Hematopoietic multipotent progenitor cell treated with erythropoietin and hydrocortisone succinate and interleukin-3 and kit ligand, for 6 days (in vitro differentiated cells): Measurements from ENCODE around the gene ATP6V1C2.
A peak's percentile ranks its signal among the peaks of the same experiment; 100 is the strongest.
"Not testable (repeated sequence)": the region's sequence is repeated elsewhere in the genome, so short reads cannot be mapped to it uniquely, and the experiment has no call there.

Experiments
- DNase-seq: peaks from one replicate; pipeline ENCODE4 v3.0.0-alpha.2; 2015

The ATP6V1C2 gene

DNA sequence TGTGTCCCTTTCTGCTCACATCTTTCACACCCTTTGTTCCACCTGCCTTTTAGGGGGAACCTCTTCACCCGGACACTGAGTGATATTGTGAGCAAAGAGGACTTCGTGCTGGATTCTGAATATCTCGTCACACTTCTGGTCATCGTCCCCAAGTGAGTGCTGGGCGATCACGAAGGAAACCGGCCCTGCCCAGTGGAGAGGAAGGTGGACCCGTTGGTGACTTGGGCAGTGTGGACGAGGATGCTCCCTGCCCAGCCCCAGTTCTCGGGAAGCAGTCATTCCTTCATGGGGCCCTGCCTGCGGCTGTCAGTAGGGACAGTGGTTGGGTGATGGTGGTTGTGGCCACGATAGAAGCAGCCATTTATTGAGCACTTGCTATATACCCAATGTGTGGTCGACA, 50.4 kb downstream of the ATP6V1C2 start:
- DNase-seq, result no peak

DNA sequence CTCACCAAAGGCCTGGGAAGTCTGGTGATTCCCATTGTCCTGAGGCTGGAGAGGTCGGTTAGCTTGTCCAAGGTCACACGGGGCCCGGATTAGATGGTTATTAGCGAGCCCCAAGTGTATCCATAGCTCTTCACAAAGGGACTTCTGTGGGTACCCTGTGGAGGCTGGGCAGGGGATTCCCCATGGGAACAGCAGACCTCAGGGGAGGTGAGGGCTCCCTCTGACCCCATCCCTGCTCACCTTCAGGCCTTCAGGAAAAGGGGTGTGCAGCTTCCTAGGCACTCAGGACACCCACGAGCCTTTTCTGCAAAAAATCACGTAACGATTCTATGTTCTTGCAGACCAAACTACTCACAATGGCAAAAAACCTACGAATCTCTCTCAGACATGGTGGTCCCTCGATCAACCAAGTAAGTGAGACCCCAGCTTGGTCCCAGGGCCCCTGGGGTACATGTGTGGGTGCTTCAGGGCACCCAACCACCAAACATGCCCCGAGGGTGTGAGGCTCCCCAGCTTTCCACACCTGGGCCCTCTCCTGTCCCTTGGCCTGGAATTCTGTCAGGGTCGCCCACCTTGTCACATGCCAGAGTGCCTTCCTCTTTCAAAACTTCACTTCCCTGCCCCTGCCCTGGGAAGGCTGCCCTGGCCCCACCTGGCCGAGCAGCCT, 50.9 kb downstream of the ATP6V1C2 start:
- DNase-seq, result no peak

DNA sequence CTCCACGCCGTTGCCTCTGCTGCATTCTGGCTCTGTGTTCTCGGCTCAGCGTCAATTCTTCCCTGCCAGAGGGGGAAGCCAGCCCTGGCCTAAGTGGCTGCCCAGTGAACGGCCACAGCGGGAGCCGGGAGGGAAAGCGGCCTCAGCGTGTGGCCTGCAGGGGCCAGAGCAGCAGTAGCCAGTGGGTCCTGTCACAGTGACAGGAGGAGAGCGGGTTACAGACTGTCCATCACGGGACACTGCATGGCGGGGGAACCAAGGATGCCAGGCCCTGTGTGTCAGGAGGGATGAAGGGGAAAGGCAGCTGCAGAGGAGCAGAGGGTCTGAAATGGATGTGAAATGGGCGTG, 51.4 kb downstream of the ATP6V1C2 start:
- no peak for DNase-seq

DNA sequence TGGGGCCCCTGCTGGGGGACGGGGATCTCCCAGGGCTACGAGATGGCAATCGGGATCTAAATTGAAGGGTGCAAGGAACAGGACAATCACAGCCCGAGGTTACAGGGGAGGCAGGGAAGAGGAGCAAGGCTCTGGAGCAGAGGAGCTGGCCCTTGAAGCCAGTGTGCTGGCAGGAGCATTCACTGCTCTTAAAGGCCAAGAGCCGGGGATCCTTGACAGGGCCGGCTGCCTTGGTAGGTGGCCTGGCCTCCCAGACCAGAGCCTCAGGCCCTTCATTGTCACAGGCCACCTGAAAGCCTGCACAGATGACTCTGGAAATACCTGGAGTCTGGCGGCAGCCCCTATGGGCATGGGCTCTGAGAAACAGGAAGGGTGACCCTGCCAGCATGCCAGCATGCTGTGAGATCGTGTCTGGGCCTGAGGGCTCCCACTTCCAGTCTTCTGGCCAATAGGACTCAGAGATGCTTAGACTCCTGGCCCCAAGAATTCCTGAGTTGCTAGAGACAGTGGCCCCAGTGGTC, 52.5 kb downstream of the ATP6V1C2 start:
- no peak for DNase-seq

DNA sequence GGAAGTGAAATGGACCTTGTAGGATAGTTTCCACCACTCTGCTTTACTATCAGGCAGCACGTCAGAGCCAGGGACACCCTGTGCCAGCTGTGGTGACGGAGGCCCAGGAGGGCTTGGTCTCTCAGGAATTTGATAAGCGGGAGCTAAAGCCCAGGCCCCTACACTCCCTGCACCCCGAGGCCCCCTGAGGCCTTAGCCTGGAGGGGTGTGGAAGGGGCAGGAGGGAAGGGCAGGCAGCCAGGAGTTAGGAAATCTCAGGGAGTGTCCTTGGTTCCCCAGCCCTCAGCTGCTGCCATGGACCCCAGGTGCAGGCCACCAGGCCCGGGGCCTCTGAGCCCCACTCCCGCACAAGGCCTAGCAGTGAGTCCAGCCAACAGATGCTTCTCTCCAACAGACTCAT, 53.0 kb downstream of the ATP6V1C2 start:
- DNase-seq, result no peak

DNA sequence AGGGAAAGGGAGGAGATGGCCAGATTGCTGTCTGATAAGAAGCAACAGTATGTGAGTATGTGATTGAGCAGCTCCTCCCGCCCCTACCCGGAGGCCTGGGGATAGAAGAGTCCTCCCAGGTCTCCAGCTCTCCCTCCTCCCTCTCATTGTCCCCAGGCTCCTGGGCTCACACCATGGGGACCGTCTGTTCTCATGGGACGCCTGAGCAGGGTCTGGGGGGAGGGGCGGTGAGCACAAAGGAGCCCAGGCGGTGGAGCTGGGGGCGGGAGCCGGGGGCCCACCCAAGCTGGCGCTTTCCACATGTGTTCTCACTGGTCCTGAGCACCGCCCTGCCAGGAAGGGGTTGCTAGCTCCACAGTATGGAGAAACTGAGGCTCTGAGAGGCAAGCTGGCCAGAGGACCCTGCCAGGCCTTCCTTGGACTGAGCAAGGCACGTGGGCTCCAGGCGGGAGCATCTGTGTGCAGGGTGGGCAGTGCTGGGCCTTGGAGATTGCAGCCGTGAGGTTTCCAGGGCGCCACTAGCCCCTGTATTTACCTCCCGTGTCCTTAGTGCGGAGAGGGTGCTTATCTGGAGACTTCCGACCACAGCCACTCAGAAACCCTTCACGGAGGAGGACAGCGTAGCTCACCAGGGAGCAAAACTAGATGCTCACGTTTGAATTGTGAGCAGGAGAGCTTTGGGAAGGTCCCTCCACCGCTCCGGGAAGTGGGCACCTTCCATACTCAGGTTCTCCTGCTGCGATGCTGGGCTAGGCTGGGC, 53.8 kb downstream of the ATP6V1C2 start:
- DNase-seq, result no peak

DNA sequence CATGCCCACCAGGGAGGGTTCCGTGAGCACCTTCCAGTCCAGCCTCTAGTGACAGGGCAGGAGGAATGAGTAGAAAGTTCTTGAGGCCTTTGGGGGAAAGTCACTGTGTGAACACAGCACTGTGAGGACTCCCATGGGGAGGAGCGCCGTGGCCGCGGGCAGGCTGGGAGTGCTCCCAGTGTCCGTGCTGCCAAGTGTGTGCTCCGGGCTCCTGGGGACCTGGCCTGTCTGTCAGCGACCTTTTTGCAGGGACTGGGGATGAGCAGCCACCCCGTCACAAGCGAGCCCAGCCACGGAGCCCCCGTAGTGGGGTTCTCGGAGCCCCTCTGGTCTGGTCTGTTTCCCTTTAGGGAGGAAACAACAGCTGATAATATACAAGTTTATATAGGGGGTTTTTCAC, 54.4 kb downstream of the ATP6V1C2 start:
- no peak for DNase-seq

DNA sequence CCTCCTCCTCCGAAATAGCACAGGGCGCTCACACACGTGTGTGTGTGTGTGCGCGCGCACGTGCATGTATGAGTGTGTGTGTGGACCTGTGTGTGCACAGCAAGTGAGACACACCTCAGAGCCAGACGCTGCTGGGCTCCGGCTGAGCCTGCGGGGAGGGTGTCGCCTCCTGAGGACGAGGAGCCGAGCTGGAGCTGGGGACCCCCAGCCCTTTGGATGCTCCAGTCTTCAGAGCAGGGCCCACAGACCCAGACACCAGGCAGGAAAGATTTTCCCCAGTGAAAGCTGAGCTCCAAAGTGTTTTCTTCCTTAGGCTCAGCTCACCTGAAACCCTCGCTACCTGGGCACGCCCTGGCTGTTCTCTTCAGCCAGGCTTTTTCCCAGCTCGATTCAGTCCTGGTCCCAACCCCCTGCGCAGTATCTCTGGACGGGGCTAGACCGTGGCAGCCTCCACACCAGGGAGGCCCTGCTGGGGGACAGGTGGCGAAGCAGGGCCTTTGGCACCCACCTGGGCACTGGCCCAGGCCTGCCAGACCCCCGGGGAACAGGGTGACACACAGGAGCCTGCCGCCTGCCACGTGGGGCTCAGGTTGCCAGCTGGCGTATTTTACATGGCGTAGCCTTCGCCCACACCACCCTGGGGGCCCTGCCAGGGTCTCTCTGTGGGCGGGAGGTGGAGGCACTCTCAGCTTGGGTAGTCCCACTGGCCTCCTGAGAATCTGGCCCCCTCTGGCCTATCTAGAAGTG, 55.0 kb downstream of the ATP6V1C2 start:
- no peak for DNase-seq

DNA sequence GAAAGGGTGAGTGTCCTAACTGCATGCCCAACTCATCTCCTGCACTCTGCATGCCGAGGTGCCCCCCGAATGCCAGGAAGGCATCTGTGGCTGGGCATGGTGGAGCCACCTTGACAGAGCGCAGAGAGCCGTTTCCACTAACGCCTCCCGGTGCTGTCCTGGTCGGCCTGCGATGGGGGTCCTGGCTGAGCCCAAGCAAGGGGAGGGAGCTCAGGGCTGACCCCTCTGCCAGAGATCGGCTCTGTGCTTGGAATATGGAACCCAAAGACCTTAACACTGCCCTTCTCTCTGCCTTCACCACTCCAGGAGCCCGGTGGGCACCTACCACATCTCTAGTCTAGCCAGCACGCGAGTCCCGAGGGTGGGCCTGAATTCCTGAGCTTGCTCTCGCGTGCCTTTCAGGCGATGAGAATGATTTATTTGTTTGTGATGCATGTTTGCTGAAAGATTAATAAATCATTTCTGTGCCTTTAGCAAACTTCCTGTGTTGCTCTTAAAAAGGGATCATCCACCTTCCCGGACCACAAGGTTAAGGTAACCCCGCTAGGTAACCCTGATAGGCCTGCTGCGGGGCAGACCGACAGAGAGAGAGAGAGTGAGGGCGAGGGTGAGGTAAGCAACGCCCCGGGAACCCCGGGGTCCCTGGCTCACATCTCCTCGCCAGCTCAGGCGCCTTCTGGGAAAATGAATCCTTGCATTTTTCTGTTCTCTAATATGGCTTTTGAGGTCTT, 55.8 kb downstream of the ATP6V1C2 start:
- DNase-seq, result no peak

DNA sequence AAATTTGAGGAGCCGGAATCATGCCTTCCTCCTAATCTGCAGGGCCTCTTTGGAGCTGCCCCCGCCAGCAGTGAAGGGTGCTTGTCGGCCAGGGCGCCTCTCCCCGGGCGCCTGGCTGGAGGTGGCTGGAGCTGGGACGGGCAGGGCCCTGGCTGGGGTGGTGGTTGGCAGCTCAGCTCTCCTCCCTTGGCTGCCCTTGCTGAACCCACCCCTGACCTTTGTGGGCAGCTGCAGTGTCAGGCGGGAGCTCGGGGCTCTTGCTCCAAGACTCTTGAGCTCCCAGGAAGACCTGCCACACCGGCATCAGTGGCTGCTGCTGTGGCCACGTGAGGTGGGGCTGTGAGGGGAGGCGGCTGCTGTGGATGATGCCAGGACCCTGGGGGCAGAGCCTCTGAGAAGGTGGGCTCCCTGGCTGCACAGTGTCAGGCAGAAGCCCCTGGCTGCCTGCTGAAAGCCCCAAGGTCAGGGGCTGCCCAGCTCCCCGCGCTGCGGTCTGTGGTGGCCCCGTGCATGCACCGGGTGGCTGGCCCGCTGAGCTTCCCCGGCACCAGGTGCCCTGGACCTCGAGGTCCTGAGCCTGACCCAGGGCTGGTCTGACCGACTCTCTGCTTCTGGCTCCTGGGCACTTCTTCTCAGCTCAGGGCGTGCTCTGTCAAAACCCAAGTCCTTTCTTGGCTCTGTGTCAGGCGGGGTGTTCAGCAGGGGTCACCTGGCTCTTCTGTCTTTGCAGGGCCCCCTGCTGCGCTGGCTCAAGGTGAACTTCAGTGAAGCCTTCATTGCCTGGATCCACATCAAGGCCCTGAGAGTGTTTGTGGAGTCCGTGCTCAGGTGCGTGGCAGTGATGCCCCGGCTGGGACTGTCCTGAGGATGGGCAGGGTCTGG, 56.7 kb downstream of the ATP6V1C2 start:
- DNase-seq, result no peak

DNA sequence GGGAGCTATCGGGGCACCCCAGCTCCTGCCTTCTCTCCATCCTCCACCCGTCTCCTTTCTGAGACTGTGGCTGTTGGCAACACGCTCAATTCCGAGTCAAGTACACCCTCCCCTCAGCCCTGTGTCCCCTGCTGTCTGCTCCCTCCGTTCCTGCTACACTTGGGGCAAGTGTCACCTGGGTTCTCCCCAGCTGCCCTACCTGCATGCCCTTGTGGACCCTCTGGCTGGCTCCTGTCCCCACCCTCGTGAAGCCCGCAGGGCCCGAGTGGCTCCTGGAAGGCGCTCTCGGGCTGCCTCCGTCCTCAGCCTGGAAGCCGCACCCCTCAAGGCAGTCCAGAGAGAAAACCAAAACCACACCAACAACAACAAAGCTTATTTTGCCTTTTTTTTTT, 57.3 kb downstream of the ATP6V1C2 start:
- DNase-seq, result no peak

DNA sequence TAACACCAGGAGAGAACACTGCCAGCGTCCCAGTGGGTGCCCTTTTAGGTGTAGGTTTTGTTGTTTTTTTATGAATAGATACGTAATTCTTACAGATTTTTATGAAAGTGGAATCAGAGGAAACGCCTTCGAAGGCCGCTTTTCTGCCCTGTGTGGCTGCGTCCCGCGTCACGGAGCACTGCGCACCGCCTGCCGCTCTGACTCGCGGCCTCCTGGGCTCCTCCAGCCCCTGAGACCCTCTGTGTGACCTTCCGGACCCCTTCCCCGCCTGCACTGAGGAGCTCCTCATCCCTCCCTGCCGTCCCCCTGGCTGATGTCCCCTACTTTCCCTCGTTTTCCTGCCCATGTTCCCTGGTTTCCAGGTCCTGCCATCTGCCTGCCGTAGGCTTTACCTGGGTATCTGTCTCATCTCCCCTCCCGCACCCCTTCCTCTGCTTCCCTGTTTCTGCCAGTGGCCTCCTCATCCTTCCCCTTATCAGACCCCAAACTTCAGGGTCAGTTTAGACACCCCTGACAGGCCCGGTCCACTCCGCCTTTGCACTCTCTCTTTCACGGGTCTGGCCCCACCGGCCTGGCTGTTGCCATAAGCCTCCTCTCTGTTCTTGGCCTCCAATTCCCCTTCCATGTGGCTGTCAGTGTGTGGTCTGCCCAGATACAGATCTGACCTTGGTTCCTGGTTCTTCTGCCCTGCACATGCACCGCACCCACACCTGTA, 58.5 kb downstream of the ATP6V1C2 start:
- no peak for DNase-seq

DNA sequence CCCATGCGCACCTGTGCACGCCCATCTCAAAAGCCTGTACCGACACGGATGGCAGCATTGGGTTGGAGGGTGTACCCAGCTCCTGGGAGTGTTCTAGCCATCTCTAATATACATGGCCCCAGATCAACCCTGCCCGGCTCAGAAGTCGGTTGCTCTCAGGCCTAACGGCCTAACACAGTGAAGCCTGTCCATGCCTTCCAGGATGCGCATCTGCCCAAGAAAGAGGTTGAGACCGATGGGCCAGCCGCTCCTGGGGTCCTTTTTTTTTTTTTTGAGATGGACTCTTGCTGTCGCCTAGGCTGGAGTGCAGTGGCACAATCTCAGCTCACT, 59.0 kb downstream of the ATP6V1C2 start:
- DNase-seq, result no peak

DNA sequence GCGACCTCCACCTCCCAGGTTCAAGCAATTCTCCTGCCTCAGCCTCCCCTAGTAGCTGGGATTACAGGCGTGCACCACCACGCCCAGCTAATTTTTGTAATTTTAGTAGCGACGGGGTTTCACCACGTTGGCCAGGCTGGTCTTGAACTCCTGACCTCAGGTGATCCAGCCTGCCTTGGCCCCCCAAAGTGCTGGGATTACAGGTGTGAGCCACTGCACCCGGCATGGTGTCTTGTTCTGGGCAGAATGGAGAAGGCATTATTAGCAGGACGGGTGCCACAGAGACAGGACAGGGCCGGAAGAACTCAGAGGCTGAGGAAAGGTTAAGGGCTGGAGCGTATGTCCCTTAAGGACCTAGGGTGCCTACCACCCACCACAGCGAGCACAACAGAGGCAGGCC, 59.4 kb downstream of the ATP6V1C2 start:
- DNase-seq, result not testable (repeated sequence)

DNA sequence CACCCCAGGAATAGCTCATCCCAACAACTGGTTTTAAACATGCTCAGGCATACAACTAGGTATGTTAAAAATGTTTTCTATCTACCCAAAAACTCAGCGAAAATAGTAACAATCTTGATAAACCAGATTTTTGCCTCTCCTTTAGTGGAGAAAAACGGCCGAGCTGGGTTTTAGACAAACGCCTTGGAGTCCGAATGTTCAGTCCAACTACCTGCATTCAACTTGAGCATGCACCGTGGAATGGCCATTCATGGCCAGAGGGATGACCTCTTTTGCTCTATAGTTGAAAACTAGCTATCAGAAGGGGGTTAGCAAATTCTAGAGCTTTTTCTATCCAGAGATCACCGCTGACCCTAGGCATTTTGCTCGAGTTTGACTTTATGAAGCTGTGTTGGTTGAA, 60.3 kb downstream of the ATP6V1C2 start:
- no peak for DNase-seq

DNA sequence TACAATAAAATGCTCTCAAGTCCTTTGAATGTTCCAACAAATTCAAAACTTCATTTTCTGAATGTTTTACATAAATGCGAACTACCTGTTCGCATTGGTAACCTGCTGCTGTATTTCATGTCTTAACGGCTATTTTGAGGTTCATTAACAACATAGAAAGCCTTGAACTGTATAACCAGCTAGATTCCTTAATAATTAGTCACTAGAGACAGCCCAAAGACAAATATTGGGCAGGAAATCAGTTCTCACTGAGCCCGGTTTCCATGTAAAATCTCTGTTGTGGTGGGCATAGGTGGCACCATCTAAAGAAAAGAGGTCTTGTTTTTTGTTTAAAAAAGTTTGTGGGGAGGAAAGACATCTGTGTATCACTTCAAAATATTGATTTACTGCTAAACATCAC, 62.0 kb downstream of the ATP6V1C2 start:
- DNase-seq, result no peak

DNA sequence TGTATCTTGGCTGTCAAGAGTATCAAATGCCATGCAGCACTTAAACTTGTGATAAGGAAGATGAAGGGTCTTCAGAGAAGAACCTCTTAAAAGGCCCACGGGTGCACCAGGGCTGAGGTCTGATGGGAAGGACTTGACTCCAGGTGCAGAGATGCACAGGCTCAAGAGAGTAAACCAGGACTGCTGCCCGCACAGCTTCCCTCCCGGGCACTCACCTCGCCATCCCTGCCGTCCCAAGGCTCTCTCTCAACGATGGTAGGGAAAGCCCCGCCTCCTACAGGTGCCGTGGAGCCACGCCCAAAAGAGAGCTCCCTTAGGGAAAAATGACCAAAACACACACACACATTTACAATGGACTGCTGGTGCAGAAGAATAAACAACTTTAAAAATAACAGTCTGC, 63.3 kb downstream of the ATP6V1C2 start:
- DNase-seq, result no peak

DNA sequence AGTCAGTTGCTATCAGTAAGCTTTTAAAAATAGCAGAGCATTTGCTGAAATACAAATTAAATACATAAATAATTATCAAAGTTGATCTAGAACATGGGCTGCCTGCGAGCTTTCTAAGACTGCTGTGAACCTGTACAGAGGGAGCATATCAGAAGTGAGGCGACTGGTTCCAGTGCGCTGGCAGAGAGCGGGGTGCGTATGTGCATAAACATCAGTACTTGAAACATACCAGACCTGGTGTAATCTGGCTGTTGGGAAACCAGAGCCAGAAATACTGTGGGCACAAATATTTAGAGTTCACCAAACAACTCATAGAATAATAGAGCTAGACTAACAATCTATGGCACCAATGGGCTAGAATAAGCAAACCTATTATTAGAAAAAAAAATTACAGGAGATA, 63.8 kb downstream of the ATP6V1C2 start:
- no peak for DNase-seq

DNA sequence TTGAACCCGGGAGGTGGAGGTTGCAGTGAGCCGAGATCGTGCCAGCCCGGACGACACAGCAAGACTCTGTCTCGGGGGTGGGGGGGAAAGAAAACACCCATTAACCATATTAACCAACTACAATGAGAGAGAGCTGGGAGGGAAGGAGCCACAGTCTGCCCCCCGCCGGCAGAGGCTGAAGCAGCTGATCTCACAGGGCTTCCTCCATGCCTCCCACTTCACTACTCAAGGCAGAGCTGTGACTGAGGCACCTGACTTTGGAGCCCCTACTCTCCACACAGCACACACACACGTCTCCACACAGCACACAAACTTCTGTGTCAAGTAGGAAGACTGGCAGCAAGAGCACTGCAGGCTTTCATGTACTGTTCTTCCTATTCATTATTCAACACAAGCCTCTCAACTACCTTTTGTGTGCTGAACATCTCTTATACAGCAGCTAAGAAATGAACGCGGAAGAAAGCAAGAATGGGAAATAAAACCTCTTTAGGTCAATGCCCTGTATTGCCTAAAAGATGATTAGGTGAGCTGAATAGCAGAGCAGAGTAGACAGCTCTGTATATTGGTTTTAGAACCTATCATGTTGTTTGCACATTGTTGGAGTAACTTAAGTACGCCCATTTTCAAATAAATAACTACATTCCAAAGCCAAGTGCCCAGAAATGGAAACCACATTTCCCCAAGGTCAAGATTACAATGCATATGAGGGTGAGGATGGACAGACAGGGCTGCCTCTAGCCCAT, 65.0 kb downstream of the ATP6V1C2 start:
- no peak for DNase-seq

DNA sequence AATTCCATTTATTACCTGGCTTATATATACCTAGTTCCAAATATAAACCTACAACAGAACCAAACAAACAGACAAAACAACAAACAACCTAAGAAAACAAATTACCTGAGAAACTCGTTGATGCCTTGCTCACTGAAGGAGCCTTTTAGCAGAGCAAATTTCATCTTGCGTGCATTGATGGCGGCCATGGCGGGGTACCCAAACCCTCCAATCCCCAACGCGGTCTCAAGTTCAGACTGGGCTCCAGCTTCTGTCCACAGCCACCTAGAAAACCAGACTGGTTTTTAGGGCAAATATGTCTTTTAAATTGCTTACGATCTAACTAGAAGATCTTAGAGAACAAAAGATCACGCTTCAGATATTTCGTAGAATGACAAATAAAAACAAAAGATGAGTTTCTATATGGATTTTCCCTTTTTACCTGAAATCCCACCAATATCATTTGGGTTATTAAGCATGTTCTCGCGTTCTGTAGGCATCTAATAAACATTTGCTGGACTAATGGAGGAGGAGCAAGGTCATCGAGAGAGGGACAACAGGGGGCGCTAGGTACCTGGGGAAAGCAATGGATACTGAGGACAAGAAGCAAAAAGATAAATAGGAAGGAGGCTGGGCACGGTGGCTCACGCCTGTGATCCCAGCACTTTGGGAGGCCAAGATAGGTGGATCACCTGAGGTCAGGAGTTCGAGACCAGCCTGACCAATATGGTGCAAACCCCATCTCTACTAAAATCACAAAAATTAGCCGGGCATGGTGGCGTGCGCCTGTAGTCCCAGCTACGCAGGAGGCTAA, 65.9 kb downstream of the ATP6V1C2 start:
- peak; percentile 65 for DNase-seq
